Measurements from ENCODE around the gene SNAI1.

DNA sequence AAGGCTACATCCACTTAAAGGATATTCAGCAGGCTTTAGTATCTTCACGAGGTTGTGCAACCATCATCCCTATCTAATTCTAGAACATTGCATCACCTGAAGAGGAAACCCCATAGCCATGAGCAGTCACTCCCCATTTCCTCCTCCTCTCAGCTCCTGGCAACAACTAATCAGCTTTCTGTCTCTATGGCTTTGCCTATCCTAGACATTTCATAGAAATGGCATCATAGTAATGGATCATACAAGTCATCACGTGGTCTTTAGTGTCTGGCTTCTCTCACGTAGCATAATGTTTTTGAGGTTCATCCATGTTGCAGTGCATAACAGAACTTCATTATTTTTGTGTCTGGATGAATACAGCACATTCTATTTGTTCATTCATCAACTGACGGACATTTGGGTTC lies 20.5 kb downstream of the SNAI1 start:
- TF ChIP-seq POLR2AphosphoS5 (IDR thresholded peaks at IDR 0.05): peak in 1 of 2 donors; percentile 24
- TF ChIP-seq CTCF (IDR thresholded peaks at IDR 0.05): no peak
- no peak for TF ChIP-seq POLR2A (IDR thresholded peaks at IDR 0.05; ENCODE audit: low read depth)
- TF ChIP-seq EP300 (IDR thresholded peaks at IDR 0.05): no peak
